ENCODE measurements around the gene PRKACA.

PRKACA gene

GRCh38 chr19:14117668-14118164 is at the start of gene PRKACA:
Gene PRKACA, minus strand, starts transcription at chr19:14117762. Its CDS starts 215 bp downstream, at chr19:14117547.
- no peaks in the 10 kb centered on the region for H3K36me3 Mint-ChIP-seq
- peak within 1 kb of the TSS; percentile 88 for H3K27ac Mint-ChIP-seq
- H3K27me3 Mint-ChIP-seq = no peaks in the 10 kb centered on the region
- peaks cover 47% of the 10 kb centered on the region for H3K4me1 Mint-ChIP-seq
- H3K9me3 Mint-ChIP-seq = no peaks in the 10 kb centered on the region
- peak within 1 kb of the TSS; percentile 97 for H3K4me3 Mint-ChIP-seq
- peak; percentile 98 for ATAC-seq

- Mint-ChIP-seq H3K27ac (peak overlapping the region; percentile 20), H3K9me3 (peaks cover 5% of the 10 kb centered on the region), H3K4me3 (peak overlapping the region; percentile 62), H3K4me1 (peaks cover 29% of the 10 kb centered on the region), H3K36me3 (peaks cover 6% of the 10 kb centered on the region), H3K27me3 (peaks cover 79% of the 10 kb centered on the region)
- ATAC-seq = peak; percentile 20
These were observed 49.5 kb upstream of the PRKACA start for GRCh38 chr19:14166999-14167575.

- no peak for ATAC-seq
- Mint-ChIP-seq H3K27ac (peak overlapping the region; percentile 20), H3K4me3 (peak overlapping the region; percentile 62), H3K4me1 (peaks cover 29% of the 10 kb centered on the region), H3K27me3 (peaks cover 79% of the 10 kb centered on the region), H3K9me3 (peaks cover 5% of the 10 kb centered on the region), H3K36me3 (peaks cover 6% of the 10 kb centered on the region)
These were observed 48.6 kb upstream of the PRKACA start for GRCh38 chr19:14165990-14166830.

GRCh38 chr19:14164724-14165493 is 47.3 kb upstream of the PRKACA start:
- Mint-ChIP-seq H3K4me3 (no peak overlapping the region), H3K36me3 (peaks cover 2% of the 10 kb centered on the region), H3K4me1 (peaks cover 29% of the 10 kb centered on the region), H3K27ac (no peak overlapping the region), H3K9me3 (peaks cover under 1% of the 10 kb centered on the region), H3K27me3 (peaks cover 83% of the 10 kb centered on the region)
- ATAC-seq = no peak

- peaks cover 79% of the 10 kb centered on the region for H3K27me3 Mint-ChIP-seq
- H3K4me3 Mint-ChIP-seq = no peak overlapping the region
- H3K4me1 Mint-ChIP-seq = peaks cover 29% of the 10 kb centered on the region
- no peaks in the 10 kb centered on the region for H3K36me3 Mint-ChIP-seq
- ATAC-seq = no peak
- H3K9me3 Mint-ChIP-seq = no peaks in the 10 kb centered on the region
- H3K27ac Mint-ChIP-seq = no peak overlapping the region
These were observed 46.5 kb upstream of the PRKACA start for GRCh38 chr19:14164082-14164481.

GRCh38 chr19:14162871-14163297 is 45.3 kb upstream of the PRKACA start:
- H3K36me3 Mint-ChIP-seq = no peaks in the 10 kb centered on the region
- no peaks in the 10 kb centered on the region for H3K9me3 Mint-ChIP-seq
- H3K4me3 Mint-ChIP-seq = no peak overlapping the region
- H3K27me3 Mint-ChIP-seq = peaks cover 68% of the 10 kb centered on the region
- ATAC-seq = no peak
- H3K27ac Mint-ChIP-seq = no peak overlapping the region
- H3K4me1 Mint-ChIP-seq = peaks cover 22% of the 10 kb centered on the region

- H3K36me3 Mint-ChIP-seq = no peaks in the 10 kb centered on the region
- no peak overlapping the region for H3K4me3 Mint-ChIP-seq
- peaks cover 8% of the 10 kb centered on the region for H3K4me1 Mint-ChIP-seq
- H3K27me3 Mint-ChIP-seq = peaks cover 52% of the 10 kb centered on the region
- ATAC-seq = no peak
- H3K9me3 Mint-ChIP-seq = no peaks in the 10 kb centered on the region
- no peak overlapping the region for H3K27ac Mint-ChIP-seq
These were observed 43.7 kb upstream of the PRKACA start for GRCh38 chr19:14161305-14161704.

- Mint-ChIP-seq H3K27ac (no peak overlapping the region), H3K36me3 (peaks cover 3% of the 10 kb centered on the region)
These were observed 42.6 kb upstream of the PRKACA start for GRCh38 chr19:14160017-14160703.

GRCh38 chr19:14159059-14159458 is 41.5 kb upstream of the PRKACA start:
- H3K27me3 Mint-ChIP-seq = peaks cover 30% of the 10 kb centered on the region
- ATAC-seq = no peak
- no peak overlapping the region for H3K4me3 Mint-ChIP-seq
- H3K36me3 Mint-ChIP-seq = peaks cover 6% of the 10 kb centered on the region
- no peak overlapping the region for H3K27ac Mint-ChIP-seq
- H3K9me3 Mint-ChIP-seq = no peaks in the 10 kb centered on the region
- H3K4me1 Mint-ChIP-seq = no peaks in the 10 kb centered on the region

More at GRCh38 chr19:14160017-14160703, 42.6 kb upstream of the PRKACA start:
- H3K9me3 Mint-ChIP-seq = no peaks in the 10 kb centered on the region
- no peak overlapping the region for H3K4me3 Mint-ChIP-seq
- H3K27me3 Mint-ChIP-seq = peaks cover 41% of the 10 kb centered on the region
- H3K4me1 Mint-ChIP-seq = no peaks in the 10 kb centered on the region
- no peak for ATAC-seq

- Mint-ChIP-seq H3K27me3 (peaks cover 24% of the 10 kb centered on the region), H3K4me3 (no peak overlapping the region), H3K27ac (no peak overlapping the region), H3K9me3 (no peaks in the 10 kb centered on the region), H3K36me3 (peaks cover 6% of the 10 kb centered on the region), H3K4me1 (no peaks in the 10 kb centered on the region)
- no peak for ATAC-seq
These were observed 40.9 kb upstream of the PRKACA start for GRCh38 chr19:14158276-14159023.

- H3K4me1 Mint-ChIP-seq = no peaks in the 10 kb centered on the region
- H3K9me3 Mint-ChIP-seq = no peaks in the 10 kb centered on the region
- no peak for ATAC-seq
- no peak overlapping the region for H3K27ac Mint-ChIP-seq
- H3K4me3 Mint-ChIP-seq = no peak overlapping the region
- peaks cover 15% of the 10 kb centered on the region for H3K27me3 Mint-ChIP-seq
- H3K36me3 Mint-ChIP-seq = peaks cover 6% of the 10 kb centered on the region
These were observed 39.6 kb upstream of the PRKACA start for GRCh38 chr19:14156971-14157717.

GRCh38 chr19:14156122-14156521 is 38.6 kb upstream of the PRKACA start:
- no peak for ATAC-seq
- peaks cover 15% of the 10 kb centered on the region for H3K27me3 Mint-ChIP-seq
- H3K4me3 Mint-ChIP-seq = no peak overlapping the region
- no peak overlapping the region for H3K27ac Mint-ChIP-seq
- H3K9me3 Mint-ChIP-seq = no peaks in the 10 kb centered on the region
- H3K36me3 Mint-ChIP-seq = peaks cover 6% of the 10 kb centered on the region
- no peaks in the 10 kb centered on the region for H3K4me1 Mint-ChIP-seq

GRCh38 chr19:14155371-14155770 is 37.8 kb upstream of the PRKACA start:
- Mint-ChIP-seq H3K4me1 (no peaks in the 10 kb centered on the region), H3K9me3 (no peaks in the 10 kb centered on the region), H3K27me3 (peaks cover 8% of the 10 kb centered on the region), H3K36me3 (peaks cover 6% of the 10 kb centered on the region), H3K27ac (no peak overlapping the region), H3K4me3 (no peak overlapping the region)
- ATAC-seq = no peak

- Mint-ChIP-seq H3K36me3 (peaks cover 6% of the 10 kb centered on the region), H3K27ac (no peak overlapping the region), H3K4me1 (peaks cover 24% of the 10 kb centered on the region), H3K9me3 (no peaks in the 10 kb centered on the region), H3K4me3 (no peak overlapping the region), H3K27me3 (no peaks in the 10 kb centered on the region)
- ATAC-seq = no peak
These were observed 35.2 kb upstream of the PRKACA start for GRCh38 chr19:14152713-14153112.
